A549 (cell line): ENCODE results near the gene RALGDS. TPM values are rescaled to one million over a fixed set of nuclear protein-coding genes. Genes with fewer than 3 reads are reported as not detected.
"Not testable (repeated sequence)": the region's sequence is repeated elsewhere in the genome, so short reads cannot be mapped to it uniquely, and the experiment has no call there.

Source experiments
- ATAC-seq, 2 experiments: fragments of 200-7000 bp in 1 of 2; fragments of >200 bp in 1 of 2; cut with Nextera tagmentation in 1 of 2; cut with Tn5 transposase in 1 of 2; 3 replicates each; pipeline versions ENCODE4 v1.8.0 to v1.9.1; 2018 to 2020; ENCODE audit warnings: mild to moderate bottlenecking in 1 of 2, moderate library complexity in 1 of 2
- CTCF ChIA-PET: fragments of 300-600 bp; sonication (Branson Sonifier 250); formaldehyde crosslinking; extraction: SDS; loops from one replicate; lab custom pipeline; 2021; ENCODE audit warnings: antibody characterized with exemption, inconsistent platforms; lab: Yijun Ruan, JAX
- POLR2A ChIA-PET: fragments of 350-600 bp; formaldehyde crosslinking; extraction: SDS; loops from one replicate; lab custom pipeline; 2021; ENCODE audit warnings: antibody characterized with exemption, inconsistent platforms; lab: Yijun Ruan, JAX
- DNase-seq, 2 experiments: peaks; one replicate each; pipeline versions ENCODE4 v3.0.0 to v3.0.0-alpha.2; 2011 to 2016; ENCODE audit warnings: low read depth in 1 of 2, low spot score in 1 of 2
- FAIRE-seq: peaks from 2 replicates; lab custom pipeline; 2011; peaks lifted over from hg19 to GRCh38; lab: Jason Lieb, UNC
- H3K27ac ChIP-seq, 2 experiments: fragments of >200 bp; sonication (Bioruptor Twin); formaldehyde crosslinking; 3 replicates each; pipeline ENCODE4 v1.5.1; 2016 to 2017
- H3K4me1 ChIP-seq: fragments of >200 bp; sonication (Bioruptor Twin); formaldehyde crosslinking; 3 replicates; pipeline ENCODE4 v1.6.1; 2016
- H3K4me2 ChIP-seq: fragments of >200 bp; sonication (Bioruptor Twin); formaldehyde crosslinking; 3 replicates; pipeline ENCODE4 v1.6.1; 2016
- H3K4me3 ChIP-seq: fragments of >200 bp; sonication (Bioruptor Twin); formaldehyde crosslinking; 3 replicates; pipeline ENCODE4 v1.5.1; 2016
- H3K9me3 ChIP-seq: fragments of >200 bp; sonication (Bioruptor Twin); formaldehyde crosslinking; 3 replicates; pipeline ENCODE4 v1.6.1; 2016
- BHLHE40 ChIP-seq: IDR thresholded peaks from 2 replicates; pipeline ENCODE4 v1.6.1; 2012; ENCODE audit warnings: low read depth, low read length, inconsistent platforms
- CEBPB ChIP-seq, 2 experiments: fragments of >200 bp in 1 of 2; sonication (Bioruptor Twin) in 1 of 2; formaldehyde crosslinking in 1 of 2; IDR thresholded peaks; 2 replicates each; pipeline ENCODE4 v1.6.1; 2012 to 2016
- ESRRA ChIP-seq: fragments of 150-350 bp; IDR thresholded peaks from 2 replicates; pipeline ENCODE4 v1.6.1; 2014; ENCODE audit warnings: mild to moderate bottlenecking, low read length, borderline replicate concordance
- FOSL2 ChIP-seq, 2 experiments: fragments of 450-650 bp in 1 of 2; fragments of >200 bp in 1 of 2; sonication (Bioruptor Twin) in 1 of 2; formaldehyde crosslinking; IDR thresholded peaks; 2 replicates each; pipeline versions ENCODE4 v1.5.0 to v1.6.1; 2016 to 2020; ENCODE audit warnings: mild to moderate bottlenecking in 1 of 2, moderate library complexity in 1 of 2
- HOXB5 ChIP-seq: fragments of 250-450 bp; sonication (Bioruptor Pico); IDR thresholded peaks from 2 replicates; pipeline ENCODE4 v1.5.0; 2020; ENCODE audit warnings: mild to moderate bottlenecking, moderate library complexity
- KDM1A ChIP-seq: fragments of 200-600 bp; sonication (generic); IDR thresholded peaks from 2 replicates; pipeline ENCODE4 v1.6.1; 2016; ENCODE audit warnings: low read depth, mild to moderate bottlenecking
- MAZ ChIP-seq: fragments of 150-350 bp; IDR thresholded peaks from 2 replicates; pipeline ENCODE4 v1.6.1; 2014; ENCODE audit warnings: antibody characterized with exemption, low read depth, low read length, borderline replicate concordance
- MYC ChIP-seq: IDR thresholded peaks from 2 replicates; pipeline ENCODE4 v1.6.1; 2012; ENCODE audit warnings: mild to moderate bottlenecking, inconsistent platforms, low read length, improper control_type of control experiment, borderline replicate concordance
- NFE2L2 ChIP-seq: fragments of 150-350 bp; conservative IDR thresholded peaks from 2 replicates; pipeline ENCODE4 v1.6.1; 2014; ENCODE audit warnings: low read length
- NPAS2 ChIP-seq: fragments of 250-450 bp; sonication (Bioruptor Pico); IDR thresholded peaks from 2 replicates; pipeline ENCODE4 v1.8.0; 2022; ENCODE audit warnings: mild to moderate bottlenecking, moderate library complexity, borderline replicate concordance
- NR3C1 ChIP-seq: fragments of >200 bp; sonication (Bioruptor Twin); formaldehyde crosslinking; IDR thresholded peaks from 3 replicates; pipeline ENCODE4 v1.6.1; 2017
- POLR2A ChIP-seq: IDR thresholded peaks from 2 replicates; pipeline ENCODE4 v1.6.1; 2012; ENCODE audit warnings: mild to moderate bottlenecking, low read length
- RCOR1 ChIP-seq: fragments of 150-350 bp; IDR thresholded peaks from 2 replicates; pipeline ENCODE4 v1.6.1; 2014; ENCODE audit warnings: antibody characterized with exemption, low read length, low read depth
- RFX5 ChIP-seq: fragments of 450-650 bp; IDR thresholded peaks from 2 replicates; pipeline ENCODE4 v1.7.1; 2014; ENCODE audit warnings: antibody characterized with exemption, mild to moderate bottlenecking, moderate library complexity
- SREBF2 ChIP-seq: fragments of 450-650 bp; IDR thresholded peaks from 2 replicates; pipeline ENCODE4 v1.6.1; 2014; ENCODE audit warnings: mild to moderate bottlenecking, moderate library complexity
- ZC3H11A ChIP-seq: fragments of 450-650 bp; IDR thresholded peaks from 2 replicates; pipeline ENCODE4 v1.6.1; 2014; ENCODE audit warnings: antibody characterized with exemption, mild to moderate bottlenecking
- ZFP36 ChIP-seq: fragments of 450-650 bp; IDR thresholded peaks from 2 replicates; pipeline ENCODE4 v1.6.1; 2014; ENCODE audit warnings: borderline replicate concordance; ENCODE audit not compliant: partially characterized antibody
- ZNF302 ChIP-seq: fragments of 250-450 bp; sonication (Bioruptor Pico); IDR thresholded peaks from 2 replicates; pipeline ENCODE4 v1.9.0; 2021; ENCODE audit warnings: inconsistent platforms, mild to moderate bottlenecking, moderate library complexity
- ZSCAN20 ChIP-seq: fragments of 250-450 bp; sonication (Bioruptor Pico); IDR thresholded peaks from 2 replicates; pipeline ENCODE4 v1.8.0; 2022; ENCODE audit warnings: mild to moderate bottlenecking, moderate library complexity
- WGBS: methylation state at CpG from one replicate; pipeline ENCODE4 v1.1.6; 2017; ENCODE audit errors: missing lambda C conversion rate; 5-methylcytosine and 5-hydroxymethylcytosine counted together
- polyA plus RNA-seq, 4 experiments: library from polyadenylated mRNA; depleted of rRNA in 3 of 4; stranded (reverse); fragments of >200 nt; fragmentation: RNase III in 1 of 4; extraction: RNeasy Plus Mini Kit Qiagen cat#74134 plus additional on column Dnase treatment in 1 of 4; gene quantifications; 2 replicates in 3 of 4; 3 replicates in 1 of 4; pipeline ENCODE4 v1.2.3, GENCODE V29; 2011 to 2017
- TF ChIP-seq, protein P1 (sequence below): IDR thresholded peaks from 2 replicates; pipeline ENCODE4 v1.6.1; 2012
- TF ChIP-seq, protein P2 (sequence below): fragments of 150-350 bp; IDR thresholded peaks from 2 replicates; pipeline ENCODE4 v1.6.1; 2014; ENCODE audit warnings: low read depth, mild to moderate bottlenecking, low read length
- TF ChIP-seq, protein P3 (sequence below): fragments of 250-450 bp; sonication (Bioruptor Pico); IDR thresholded peaks from 2 replicates; pipeline ENCODE4 v1.5.0; 2021; ENCODE audit warnings: mild to moderate bottlenecking, moderate library complexity, borderline replicate concordance

Gene RALGDS
- polyA plus RNA-seq, 2 of the 4 experiments (the other 2 are of a cell fraction), result 8.9 to 12.1 TPM

DNA sequence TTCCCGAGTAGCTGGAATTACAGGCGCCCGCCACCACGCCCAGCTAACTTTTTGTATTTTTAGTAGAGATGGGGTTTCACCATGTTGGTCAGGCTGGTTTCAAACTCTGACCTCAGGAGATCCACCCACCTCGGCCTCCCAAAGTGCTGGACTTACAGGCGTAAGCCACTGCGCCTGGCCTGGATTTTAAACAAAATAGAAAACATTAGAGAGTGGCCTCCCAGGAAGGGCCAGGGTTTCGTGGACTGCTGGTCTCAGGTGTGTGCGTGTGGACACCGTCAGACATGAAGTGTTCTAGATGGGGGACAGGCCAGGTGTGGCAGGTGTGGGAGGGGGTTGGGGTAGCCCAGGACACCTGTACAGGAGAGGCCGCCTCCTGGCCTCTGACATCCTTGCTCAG, 49.7 kb upstream of the RALGDS start:
- TF ChIP-seq NPAS2, result no peak
- no peak for TF ChIP-seq SREBF2
- CTCF ChIA-PET, result interaction anchor here (1.3 to 10.6 kb wide), 3 partner anchors 10 to 17 kb away, joined by 5 to 89 read pairs (median 10); no protein-coding TSS in a partner anchor
- ATAC-seq (no peak), DNase-seq (no peak), FAIRE-seq (no peak)
- Histone ChIP-seq H3K9me3 (no peaks in the 10 kb centered on the region), H3K4me1 (peaks cover 27% of the 10 kb centered on the region), H3K4me2 (no peak overlapping the region), H3K27ac (no peak overlapping the region), H3K4me3 (no peak overlapping the region)
- WGBS, result 92% methylated on average over 11 of the region's 11 CpGs
- POLR2A ChIA-PET, result no interaction called here

DNA sequence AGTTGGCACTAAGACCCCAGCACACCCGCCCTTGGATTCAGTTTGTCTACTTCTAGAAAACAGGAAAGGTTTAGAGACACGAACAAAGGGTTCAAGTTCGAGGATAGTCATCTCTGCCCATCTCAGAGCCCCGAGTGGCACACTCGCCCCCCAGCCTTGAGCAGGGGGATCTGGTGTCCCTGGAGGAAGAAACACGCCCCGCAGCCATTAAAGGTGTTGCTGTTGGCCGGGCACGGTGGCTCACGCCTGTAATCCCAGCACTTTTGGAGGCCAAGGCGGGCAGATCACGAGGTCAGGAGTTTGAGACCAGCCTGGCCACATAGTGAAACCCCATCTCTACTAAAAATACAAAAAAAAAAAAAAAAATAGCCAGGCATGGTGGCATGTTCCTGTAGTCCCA, 48.6 kb upstream of the RALGDS start:
- H3K4me3 ChIP-seq, ATAC-seq, H3K9me3 ChIP-seq, POLR2A ChIA-PET, FAIRE-seq, DNase-seq, H3K27ac ChIP-seq, H3K4me2 ChIP-seq: not testable (repeated sequence)
- CTCF ChIA-PET, result interaction anchor here (0.6 to 2.5 kb wide), 3 partner anchors 9 to 353 kb away, joined by 3 to 10 read pairs (median 5); no protein-coding TSS in a partner anchor
- WGBS, result 80% methylated on average over 12 of the region's 12 CpGs
- H3K4me1 ChIP-seq, result peaks cover 37% of the 10 kb centered on the region

DNA sequence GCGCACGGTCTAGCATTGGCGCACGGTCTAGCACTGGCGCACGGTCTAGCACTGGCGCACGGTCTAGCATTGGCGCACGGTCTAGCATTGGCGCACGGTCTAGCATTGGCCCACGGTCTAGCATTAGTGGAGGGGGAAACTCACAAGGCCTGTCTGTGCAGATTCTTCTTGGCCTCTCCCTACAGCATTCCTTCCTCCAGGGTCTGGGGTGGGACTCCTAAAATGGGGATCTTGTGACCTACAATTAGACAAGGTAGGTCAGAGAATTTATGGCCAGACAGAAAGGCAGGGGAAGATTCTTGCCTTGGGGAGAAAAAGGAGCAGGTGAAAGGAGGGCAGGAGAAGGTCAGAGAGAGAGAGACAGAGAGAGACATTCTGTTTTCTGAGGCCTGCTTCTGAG, 48.1 kb upstream of the RALGDS start:
- H3K4me2 ChIP-seq, result peak overlapping the region; percentile 55
- ATAC-seq (peak in 1 of 2 experiments; percentile 10; a peak in 2 of 6 replicates), DNase-seq (no peak), FAIRE-seq (no peak)
- peaks cover 43% of the 10 kb centered on the region for H3K4me1 ChIP-seq
- WGBS, result 90% methylated on average over 13 of the region's 13 CpGs
- TF ChIP-seq, protein P1, sequence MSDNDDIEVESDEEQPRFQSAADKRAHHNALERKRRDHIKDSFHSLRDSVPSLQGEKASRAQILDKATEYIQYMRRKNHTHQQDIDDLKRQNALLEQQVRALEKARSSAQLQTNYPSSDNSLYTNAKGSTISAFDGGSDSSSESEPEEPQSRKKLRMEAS, result no peak
- TF ChIP-seq BHLHE40 (no peak), NR3C1 (no peak)
- CTCF ChIA-PET, result interaction anchor here (1.2 to 3.7 kb wide), 6 partner anchors 14 to 161 kb away, joined by 3 to 24 read pairs (median 6); no protein-coding TSS in a partner anchor
- no peaks in the 10 kb centered on the region for H3K9me3 ChIP-seq
- H3K27ac ChIP-seq, result peak overlapping the region; percentile 31 to 46; a peak in 2 of 6 replicates
- no peak overlapping the region for H3K4me3 ChIP-seq
- POLR2A ChIA-PET, result no interaction called here

DNA sequence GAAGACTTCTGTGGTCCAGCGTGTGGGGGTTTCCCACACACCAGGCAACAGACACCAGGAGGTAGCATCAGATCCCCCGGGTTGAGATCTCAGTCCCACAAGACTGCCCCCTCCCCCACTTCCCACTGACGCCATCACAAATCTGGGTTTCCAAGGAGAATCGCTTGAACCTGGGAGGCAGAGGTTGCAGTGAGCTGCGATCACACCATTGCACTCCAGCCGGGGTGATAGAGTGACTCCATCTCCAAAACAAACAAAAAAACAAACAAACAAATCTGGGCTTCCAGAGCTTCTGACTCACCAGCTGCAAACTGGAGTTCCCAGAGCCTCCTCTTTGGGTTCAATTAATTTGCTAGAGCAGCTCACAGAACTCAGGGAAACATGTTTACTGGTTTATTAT, 47.4 kb upstream of the RALGDS start:
- H3K4me1 ChIP-seq, result peaks cover 46% of the 10 kb centered on the region
- POLR2A ChIA-PET, result no interaction called here
- no peak for FAIRE-seq
- peak overlapping the region; percentile 55 for H3K4me2 ChIP-seq
- CTCF ChIA-PET, result interaction anchor here (1.2 to 3.7 kb wide), 10 partner anchors 9 to 318 kb away, joined by 3 to 24 read pairs (median 6); no protein-coding TSS in a partner anchor
- 37% methylated on average over 5 of the region's 6 CpGs for WGBS
- ATAC-seq, result peak; percentile 51 to 76
- H3K9me3 ChIP-seq, result no peaks in the 10 kb centered on the region
- H3K27ac ChIP-seq, result peak overlapping the region; percentile 46 to 56; a peak in 4 of 6 replicates
- no peak overlapping the region for H3K4me3 ChIP-seq
- no peak for TF ChIP-seq CEBPB (IDR thresholded peaks at IDR 0.05)
- TF ChIP-seq FOSL2 (IDR thresholded peaks at IDR 0.05), result no peak
- peak; percentile 65 for TF ChIP-seq FOSL2 (CRISPR knock-in tag; IDR thresholded peaks at IDR 0.05)
- no peak for TF ChIP-seq NR3C1
- DNase-seq, result peak in 1 of 2 experiments; percentile 80

DNA sequence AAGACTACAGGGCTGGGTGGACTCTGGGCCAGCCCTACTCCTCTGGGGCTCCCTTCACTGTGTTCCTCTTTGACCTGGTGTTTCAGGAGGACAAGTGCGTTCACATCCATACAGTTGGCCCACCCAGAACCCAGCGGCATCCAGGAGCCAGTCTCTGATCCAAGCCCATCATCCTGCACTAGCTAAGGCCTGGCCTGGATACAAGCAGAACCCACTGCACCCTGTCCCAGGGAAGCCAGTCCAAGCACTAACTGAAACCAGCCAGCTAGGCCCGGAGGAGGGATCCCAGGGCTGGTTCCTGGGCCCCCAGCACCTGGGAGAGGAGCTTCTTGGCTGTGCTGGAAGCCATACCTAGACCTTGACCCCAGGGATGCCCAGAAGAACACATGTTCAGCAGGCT, 46.7 kb upstream of the RALGDS start:
- ATAC-seq (no peak), FAIRE-seq (no peak), DNase-seq (no peak)
- H3K4me3 ChIP-seq, result no peak overlapping the region
- H3K4me2 ChIP-seq, result peak overlapping the region; percentile 55; the same call in 2 of the 3 replicates
- peaks cover 46% of the 10 kb centered on the region for H3K4me1 ChIP-seq
- H3K27ac ChIP-seq, result peak overlapping the region; percentile 40 to 56
- H3K9me3 ChIP-seq, result no peaks in the 10 kb centered on the region
- ChIA-PET POLR2A (interaction anchor here (0.8 kb wide), 1 partner anchor 137 kb away, joined by 3 read pairs; the partner anchor contains the start of gene GTF3C5), CTCF (interaction anchor here (1.2 to 3.7 kb wide), 9 partner anchors 9 to 319 kb away, joined by 3 to 24 read pairs (median 8); no protein-coding TSS in a partner anchor)
- WGBS, result 68% methylated on average over 3 of the region's 3 CpGs
- TF ChIP-seq ZC3H11A (no peak), ZSCAN20 (CRISPR knock-in tag) (no peak), ZNF302 (CRISPR knock-in tag) (no peak), SREBF2 (no peak), RCOR1 (no peak), ESRRA (no peak), POLR2A (no peak), HOXB5 (CRISPR knock-in tag) (no peak), MAZ (no peak), CEBPB (IDR thresholded peaks at IDR 0.05) (no peak), KDM1A (no peak), NFE2L2 (no peak), MYC (no peak), RFX5 (no peak), ZFP36 (no peak)
- TF ChIP-seq, protein P1, result no peak
- TF ChIP-seq, protein P2, sequence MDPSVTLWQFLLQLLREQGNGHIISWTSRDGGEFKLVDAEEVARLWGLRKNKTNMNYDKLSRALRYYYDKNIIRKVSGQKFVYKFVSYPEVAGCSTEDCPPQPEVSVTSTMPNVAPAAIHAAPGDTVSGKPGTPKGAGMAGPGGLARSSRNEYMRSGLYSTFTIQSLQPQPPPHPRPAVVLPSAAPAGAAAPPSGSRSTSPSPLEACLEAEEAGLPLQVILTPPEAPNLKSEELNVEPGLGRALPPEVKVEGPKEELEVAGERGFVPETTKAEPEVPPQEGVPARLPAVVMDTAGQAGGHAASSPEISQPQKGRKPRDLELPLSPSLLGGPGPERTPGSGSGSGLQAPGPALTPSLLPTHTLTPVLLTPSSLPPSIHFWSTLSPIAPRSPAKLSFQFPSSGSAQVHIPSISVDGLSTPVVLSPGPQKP, result no peak
- TF ChIP-seq, protein P3, sequence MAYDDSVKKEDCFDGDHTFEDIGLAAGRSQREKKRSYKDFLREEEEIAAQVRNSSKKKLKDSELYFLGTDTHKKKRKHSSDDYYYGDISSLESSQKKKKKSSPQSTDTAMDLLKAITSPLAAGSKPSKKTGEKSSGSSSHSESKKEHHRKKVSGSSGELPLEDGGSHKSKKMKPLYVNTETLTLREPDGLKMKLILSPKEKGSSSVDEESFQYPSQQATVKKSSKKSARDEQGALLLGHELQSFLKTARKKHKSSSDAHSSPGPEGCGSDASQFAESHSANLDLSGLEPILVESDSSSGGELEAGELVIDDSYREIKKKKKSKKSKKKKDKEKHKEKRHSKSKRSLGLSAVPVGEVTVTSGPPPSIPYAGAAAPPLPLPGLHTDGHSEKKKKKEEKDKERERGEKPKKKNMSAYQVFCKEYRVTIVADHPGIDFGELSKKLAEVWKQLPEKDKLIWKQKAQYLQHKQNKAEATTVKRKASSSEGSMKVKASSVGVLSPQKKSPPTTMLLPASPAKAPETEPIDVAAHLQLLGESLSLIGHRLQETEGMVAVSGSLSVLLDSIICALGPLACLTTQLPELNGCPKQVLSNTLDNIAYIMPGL (CRISPR knock-in tag), result no peak
